HCT116 (cell line): Measurements from ENCODE around the gene PHLDA1. TPM values are rescaled to one million over a fixed set of nuclear protein-coding genes. Genes with fewer than 3 reads are reported as not detected.
A peak's percentile ranks its signal among the peaks of the same experiment; 100 is the strongest.

Experiments used
- ATAC-seq: fragments of 200-7000 bp; cut with Tn5 transposase; 2 replicates; pipeline ENCODE4 v1.9.1; 2020; ENCODE audit warnings: mild to moderate bottlenecking, moderate library complexity
- BruUV-seq: library from RNA; stranded (reverse); fragments of 400-500 nt; replicated peaks from 2 replicates; lab custom pipeline; 2021; lab: Mats Ljungman, UMichigan
- CTCF ChIA-PET: fragments of 300-600 bp; sonication (Branson Sonifier 250); formaldehyde crosslinking; loops from one replicate; lab custom pipeline; 2021; ENCODE audit warnings: antibody characterized with exemption; lab: Charles Lee
- POLR2A ChIA-PET: fragments of 300-600, 350-600 bp; sonication (Branson Sonifier 250); formaldehyde crosslinking; loops from one replicate; lab custom pipeline; 2021; ENCODE audit warnings: antibody characterized with exemption; lab: Charles Lee
- RAD21 ChIA-PET, 2 experiments: fragments of 300-600 bp; sonication (Branson Sonifier 250); formaldehyde crosslinking; loops; one replicate each; lab custom pipeline; 2023; ENCODE audit warnings: low total read pairs in 2 of 2; ENCODE audit not compliant: uncharacterized antibody in 2 of 2, unreplicated experiment in 2 of 2, low non-redundant PET in 1 of 2; lab: Charles Lee
- DNase-seq: peaks from one replicate; pipeline ENCODE4 v3.0.0-alpha.2; 2010; ENCODE audit warnings: low read depth, low spot score
- H2AFZ ChIP-seq: fragments of 200-600 bp; shearing (Covaris generic), sonication (generic); 2 replicates; pipeline ENCODE4 v1.6.1; 2017; ENCODE audit warnings: low read depth, mixed run types, mixed read lengths, antibody characterized with exemption, low read length; ENCODE audit not compliant: poor library complexity, severe bottlenecking
- H3K27ac ChIP-seq: 2 replicates; pipeline ENCODE4 v1.5.1; 2012; ENCODE audit warnings: low read depth, low read length
- H3K27me3 ChIP-seq: fragments of 200-600 bp; sonication (generic); 2 replicates; pipeline ENCODE4 v1.6.1; 2016; ENCODE audit warnings: mixed run types, low read length, mixed read lengths; ENCODE audit not compliant: insufficient read depth
- H3K36me3 ChIP-seq, 2 experiments: fragments of 200-500 bp in 1 of 2; fragments of 200-600 bp in 1 of 2; sonication (Bioruptor generic) in 1 of 2; sonication (generic) in 1 of 2; 2 replicates each; pipeline versions ENCODE4 v1.5.1 to v1.6.1; 2014 to 2016; ENCODE audit warnings: low read length in 2 of 2, inconsistent platforms in 1 of 2, mixed read lengths in 1 of 2, mixed run types in 1 of 2; ENCODE audit not compliant: insufficient read depth in 2 of 2, control insufficient read depth in 1 of 2
- H3K4me1 ChIP-seq, 2 experiments: fragments of 200-600 bp in 1 of 2; sonication (generic) in 1 of 2; 2 replicates each; pipeline versions ENCODE4 v1.5.1 to v1.6.1; 2012 to 2017; ENCODE audit warnings: low read length in 2 of 2, inconsistent platforms in 1 of 2, mild to moderate bottlenecking in 1 of 2, mixed read lengths in 1 of 2, mixed run types in 1 of 2, moderate library complexity in 1 of 2; ENCODE audit not compliant: insufficient read depth in 2 of 2, control insufficient read depth in 1 of 2
- H3K4me2 ChIP-seq: fragments of 200-600 bp; sonication (generic); 2 replicates; pipeline ENCODE4 v1.6.1; 2017; ENCODE audit warnings: mixed run types, low read length, mixed read lengths
- H3K4me3 ChIP-seq, 2 experiments: fragments of 200-600 bp in 1 of 2; sonication (generic) in 1 of 2; replicated peaks in 1 of 2; 2 replicates each; pipeline ENCODE4 v1.5.1; 2011 to 2016; ENCODE audit warnings: low read length in 2 of 2, control low read depth in 1 of 2, low read depth in 1 of 2, mild to moderate bottlenecking in 1 of 2, mixed read lengths in 1 of 2, mixed run types in 1 of 2
- H3K79me2 ChIP-seq: fragments of 200-600 bp; sonication (generic); 2 replicates; pipeline ENCODE4 v1.6.1; 2017; ENCODE audit warnings: mild to moderate bottlenecking, mixed run types, low read length, moderate library complexity, mixed read lengths; ENCODE audit not compliant: insufficient read depth
- H3K9ac ChIP-seq: fragments of 200-600 bp; sonication (generic); 2 replicates; pipeline ENCODE4 v1.6.1; 2016; ENCODE audit warnings: low read length, mixed read lengths
- H3K9me2 ChIP-seq: fragments of 200-600 bp; sonication (generic), shearing (Covaris generic); 2 replicates; pipeline ENCODE4 v1.6.1; 2017; ENCODE audit warnings: mixed run types, mild to moderate bottlenecking, moderate library complexity; ENCODE audit not compliant: insufficient read depth
- H3K9me3 ChIP-seq, 2 experiments: fragments of 200-500 bp in 1 of 2; fragments of 200-600 bp in 1 of 2; sonication (Bioruptor generic) in 1 of 2; sonication (generic) in 1 of 2; 2 replicates each; pipeline ENCODE4 v1.6.1; 2014 to 2017; ENCODE audit warnings: low read length in 2 of 2, mixed read lengths in 2 of 2, inconsistent platforms in 1 of 2, low read depth in 1 of 2, mild to moderate bottlenecking in 1 of 2, mixed run types in 1 of 2, moderate library complexity in 1 of 2; ENCODE audit not compliant: control insufficient read depth in 1 of 2, insufficient read depth in 1 of 2
- H4K20me1 ChIP-seq: fragments of 200-600 bp; sonication (generic), shearing (Covaris generic); 2 replicates; pipeline ENCODE4 v1.6.1; 2017; ENCODE audit warnings: mixed run types, mild to moderate bottlenecking, moderate library complexity; ENCODE audit not compliant: insufficient read depth
- ATF3 ChIP-seq: IDR thresholded peaks from 2 replicates; pipeline ENCODE4 v1.6.1; 2012
- CBX3 ChIP-seq: IDR thresholded peaks from 2 replicates; pipeline ENCODE4 v1.6.1; 2012; ENCODE audit warnings: low read depth
- CTCF ChIP-seq, 3 experiments: fragments of 200-600 bp in 1 of 3; sonication (generic) in 1 of 3; IDR thresholded peaks in 2 of 3; conservative IDR thresholded peaks in 1 of 3; 2 replicates each; pipeline ENCODE4 v1.5.1; 2012 to 2017; ENCODE audit warnings: low read depth in 2 of 3, low read length in 2 of 3, antibody characterized with exemption in 1 of 3, borderline replicate concordance in 1 of 3, control low read depth in 1 of 3, mild to moderate bottlenecking in 1 of 3, mixed read lengths in 1 of 3, mixed run types in 1 of 3, moderate library complexity in 1 of 3; ENCODE audit not compliant: insufficient read depth in 1 of 3
- EGR1 ChIP-seq: IDR thresholded peaks from 2 replicates; pipeline ENCODE4 v1.6.1; 2012; ENCODE audit warnings: low read depth
- ELF1 ChIP-seq: IDR thresholded peaks from 2 replicates; pipeline ENCODE4 v1.6.1; 2012; ENCODE audit warnings: low read depth, borderline replicate concordance
- EZH2 ChIP-seq: fragments of 200-600 bp; sonication (generic); IDR thresholded peaks from 2 replicates; pipeline ENCODE4 v1.6.1; 2017; ENCODE audit warnings: antibody characterized with exemption, mixed run types
- EZH2phosphoT487 ChIP-seq: fragments of 200-600 bp; IDR thresholded peaks from 2 replicates; pipeline ENCODE4 v1.6.1; 2018; ENCODE audit warnings: antibody characterized with exemption, borderline replicate concordance
- FOSL1 ChIP-seq: IDR thresholded peaks from 2 replicates; pipeline ENCODE4 v1.6.1; 2012; ENCODE audit warnings: low read depth
- JUND ChIP-seq: IDR thresholded peaks from 2 replicates; pipeline ENCODE4 v1.6.1; 2012
- MAX ChIP-seq: IDR thresholded peaks from 2 replicates; pipeline ENCODE4 v1.6.1; 2012
- POLR2AphosphoS5 ChIP-seq: IDR thresholded peaks from 2 replicates; pipeline ENCODE4 v1.6.1; 2011; ENCODE audit warnings: mild to moderate bottlenecking, low read depth, low read length, moderate library complexity
- RAD21 ChIP-seq: IDR thresholded peaks from 2 replicates; pipeline ENCODE4 v1.6.1; 2012; ENCODE audit warnings: low read depth, mild to moderate bottlenecking
- REST ChIP-seq: IDR thresholded peaks from 2 replicates; pipeline ENCODE4 v1.6.1; 2012; ENCODE audit warnings: low read depth
- SIN3A ChIP-seq: IDR thresholded peaks from 2 replicates; pipeline ENCODE4 v1.6.1; 2012; ENCODE audit warnings: low read depth
- TCF7L2 ChIP-seq: IDR thresholded peaks from 2 replicates; pipeline ENCODE4 v1.7.0; 2011; ENCODE audit warnings: borderline replicate concordance, inconsistent platforms; ENCODE audit not compliant: insufficient read depth, insufficient read length; ENCODE audit errors: extremely low read depth
- YY1 ChIP-seq: IDR thresholded peaks from 2 replicates; pipeline ENCODE4 v1.6.1; 2011; ENCODE audit warnings: low read length, low read depth, moderate library complexity, mild to moderate bottlenecking; ENCODE audit not compliant: insufficient replicate concordance; ENCODE audit errors: extremely low read depth
- ZBTB33 ChIP-seq: IDR thresholded peaks from 2 replicates; pipeline ENCODE4 v1.6.1; 2011; ENCODE audit warnings: mild to moderate bottlenecking, low read length, moderate library complexity; ENCODE audit not compliant: insufficient replicate concordance; ENCODE audit errors: extremely low read depth
- ZNF274 ChIP-seq: fragments of 200-500 bp; sonication (Bioruptor generic); IDR thresholded peaks from 2 replicates; pipeline ENCODE4 v1.6.1; 2014; ENCODE audit warnings: mild to moderate bottlenecking, low read depth, low read length, inconsistent platforms
- intact Hi-C: fragments of 100-400 bp; cut with micrococcal nuclease; formaldehyde crosslinking; loops from 2 replicates; pipeline ENCODE4 v1.10.0; 2022
- total RNA-seq: library from RNA; stranded (reverse); gene quantifications from one replicate; pipeline ENCODE4 v1.2.1, GENCODE V29; 2021; ENCODE audit not compliant: unreplicated experiment

PHLDA1 gene
- total RNA-seq, 1 experiment from 2014 or later: 231 TPM

- Histone ChIP-seq H4K20me1 (no peaks in the 10 kb centered on the region), H2AFZ (no peak overlapping the region), H3K9me2 (no peaks in the 10 kb centered on the region), H3K4me3 (no peak overlapping the region), H3K4me2 (no peak overlapping the region), H3K4me1 (peaks cover 44 to 92% of the 10 kb centered on the region in 2 experiments), H3K27me3 (no peaks in the 10 kb centered on the region), H3K9ac (peak overlapping the region; percentile 14; the same call in 1 of the 2 replicates), H3K9me3 (no peaks in the 10 kb centered on the region), H3K36me3 (no peaks in the 10 kb centered on the region), H3K79me2 (no peaks in the 10 kb centered on the region), H3K27ac (peak overlapping the region; percentile 88)
- intact Hi-C loops: loop anchor here (5.0 to 10.0 kb wide), 2 partner anchors 130 to 688 kb away; partner anchors contain the start of genes CAPS2 and GLIPR1L1
- no peak for ATAC-seq
- RAD21 ChIA-PET: no interaction called here
- DNase-seq: no peak
- CTCF ChIA-PET: no interaction called here
- BruUV-seq: no TSS peak
- POLR2A ChIA-PET: interaction anchor here (2.0 to 5.4 kb wide), 2 partner anchors 42 to 78 kb away, joined by 5 to 23 read pairs; no protein-coding TSS in a partner anchor
- TF ChIP-seq TCF7L2 (no peak), EZH2phosphoT487 (no peak), YY1 (no peak), EZH2 (no peak), ZBTB33 (no peak), ELF1 (no peak), ATF3 (no peak), RAD21 (no peak), MAX (no peak), CTCF (IDR thresholded peaks at IDR 0.05 in 2 of 3, conservative IDR thresholded peaks at IDR 0.05 in 1 of 3; ENCODE audit: borderline replicate concordance in 1 of 3, insufficient read depth in 1 of 3, low read depth in 2 of 3, low read length in 2 of 3) (no peak), FOSL1 (no peak), EGR1 (no peak), JUND (no peak), SIN3A (no peak), POLR2AphosphoS5 (no peak), CBX3 (no peak), REST (no peak), ZNF274 (no peak)
Measured at GRCh38 chr12:76022506-76022905, 9.1 kb downstream of the PHLDA1 start.
